ENCODE results near the gene ATR. TPM values are rescaled to one million over a fixed set of nuclear protein-coding genes. Genes with fewer than 3 reads are reported as not detected.

The ATR gene
- total RNA-seq, 1 experiment from 2014 or later: 20.4 TPM

DNA sequence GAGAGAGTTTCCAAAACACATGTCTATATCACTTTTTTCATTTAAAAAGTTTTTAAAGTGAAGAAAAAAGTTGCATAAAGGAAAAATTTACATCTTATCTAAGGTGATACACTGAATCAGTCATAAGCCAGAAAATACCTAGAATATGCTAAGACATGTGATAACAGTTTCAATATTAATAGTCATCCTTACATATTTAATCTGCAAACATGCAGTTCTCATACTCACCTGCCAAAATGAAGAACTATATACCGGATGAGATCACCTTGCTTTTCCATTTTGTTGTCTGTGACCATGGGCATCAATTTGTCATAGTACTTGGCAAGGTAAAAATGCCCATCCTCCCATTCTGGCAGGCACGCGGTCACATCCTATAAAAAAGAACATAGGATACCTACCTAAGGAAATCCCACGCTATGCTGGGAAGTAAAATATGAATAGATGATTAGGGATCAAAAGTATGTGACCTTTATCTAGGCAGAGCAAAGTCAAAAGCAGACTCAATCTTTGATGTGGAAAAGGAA lies 93.6 kb downstream of the ATR start:
- Histone ChIP-seq H3K27ac (no peak overlapping the region), H3K4me3 (no peak overlapping the region), H3K27me3 (replicated peaks) (no peaks in the 10 kb centered on the region), H3K9me3 (replicated peaks) (peaks cover 5% of the 10 kb centered on the region), H3K36me3 (peaks cover 30% of the 10 kb centered on the region), H3K4me1 (replicated peaks) (no peaks in the 10 kb centered on the region)
- no peak for DNase-seq (ENCODE audit: low read depth in 1 of 2, low spot score in 2 of 2)

GRCh38 chr3:142481196-142481595 lies 97.3 kb downstream of the ATR start:
- peaks cover 16% of the 10 kb centered on the region for H3K36me3 ChIP-seq
- no peak for DNase-seq (ENCODE audit: low read depth in 1 of 2, low spot score in 2 of 2)
- no peaks in the 10 kb centered on the region for H3K27me3 ChIP-seq (replicated peaks)

GRCh38 chr3:142470826-142471225 lies 107.7 kb downstream of the ATR start:
- H3K27me3 ChIP-seq (replicated peaks): no peaks in the 10 kb centered on the region
- no peaks in the 10 kb centered on the region for H3K9me3 ChIP-seq (replicated peaks)
- no peak for DNase-seq (ENCODE audit: low read depth in 1 of 2, low spot score in 2 of 2)
- no peak overlapping the region for H3K27ac ChIP-seq
- 0 out of 2 replicates have a peak, but pooled peaks cover 3% of the 10 kb centered on the region for H3K36me3 ChIP-seq
- no peak overlapping the region for H3K4me3 ChIP-seq
- no peaks in the 10 kb centered on the region for H3K4me1 ChIP-seq (replicated peaks)

More at GRCh38 chr3:142481196-142481595, 97.3 kb downstream of the ATR start:
- Histone ChIP-seq H3K4me1 (replicated peaks) (no peaks in the 10 kb centered on the region), H3K27ac (no peak overlapping the region), H3K4me3 (no peak overlapping the region), H3K9me3 (replicated peaks) (peaks cover 5% of the 10 kb centered on the region)

GRCh38 chr3:142468456-142468855 lies 110.1 kb downstream of the ATR start:
- H3K4me1 ChIP-seq (replicated peaks): no peaks in the 10 kb centered on the region
- no peak overlapping the region for H3K27ac ChIP-seq
- H3K36me3 ChIP-seq: 0 out of 2 replicates have a peak, but pooled peaks cover 3% of the 10 kb centered on the region
- no peaks in the 10 kb centered on the region for H3K27me3 ChIP-seq (replicated peaks)
- H3K4me3 ChIP-seq: no peak overlapping the region
- no peaks in the 10 kb centered on the region for H3K9me3 ChIP-seq (replicated peaks)
- no peak for DNase-seq (ENCODE audit: low read depth in 1 of 2, low spot score in 2 of 2)

DNA sequence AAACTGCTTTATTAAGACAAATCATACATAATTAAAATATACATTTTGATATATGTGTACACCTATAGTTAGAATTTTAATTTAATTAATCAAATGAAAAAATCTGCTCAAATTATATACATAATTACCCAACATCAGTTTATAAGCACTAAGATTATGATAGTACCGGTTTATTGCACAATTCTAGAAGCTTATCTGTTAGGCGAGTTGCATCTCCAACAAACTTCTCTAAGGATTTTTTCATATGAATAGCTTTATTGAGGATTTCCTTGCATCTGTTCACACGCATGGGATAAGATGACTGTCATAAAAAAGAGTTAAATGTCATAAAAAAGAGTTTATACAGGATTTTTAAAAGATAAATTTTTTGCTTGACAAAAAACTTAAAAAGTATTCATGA lies 110.8 kb downstream of the ATR start:
- Histone ChIP-seq H3K9me3 (replicated peaks) (no peaks in the 10 kb centered on the region), H3K27ac (no peak overlapping the region), H3K36me3 (no peaks in the 10 kb centered on the region), H3K4me1 (replicated peaks) (no peaks in the 10 kb centered on the region), H3K4me3 (no peak overlapping the region), H3K27me3 (replicated peaks) (no peaks in the 10 kb centered on the region)
- no peak for DNase-seq (ENCODE audit: low read depth in 1 of 2, low spot score in 2 of 2)

- no peak overlapping the region for H3K27ac ChIP-seq
- H3K4me3 ChIP-seq: no peak overlapping the region
- no peaks in the 10 kb centered on the region for H3K9me3 ChIP-seq (replicated peaks)
- DNase-seq (ENCODE audit: low read depth in 1 of 2, low spot score in 2 of 2): no peak
- peaks cover 22% of the 10 kb centered on the region for H3K36me3 ChIP-seq
- H3K4me1 ChIP-seq (replicated peaks): no peaks in the 10 kb centered on the region
- H3K27me3 ChIP-seq (replicated peaks): no peaks in the 10 kb centered on the region
Observed at GRCh38 chr3:142460689-142461088, 117.8 kb downstream of the ATR start.

GRCh38 chr3:142459929-142460328 lies 118.6 kb downstream of the ATR start:
- no peaks in the 10 kb centered on the region for H3K4me1 ChIP-seq (replicated peaks)
- no peaks in the 10 kb centered on the region for H3K27me3 ChIP-seq (replicated peaks)
- H3K9me3 ChIP-seq (replicated peaks): no peaks in the 10 kb centered on the region
- H3K36me3 ChIP-seq: peaks cover 22% of the 10 kb centered on the region
- no peak overlapping the region for H3K27ac ChIP-seq
- no peak for DNase-seq (ENCODE audit: low read depth in 1 of 2, low spot score in 2 of 2)
- no peak overlapping the region for H3K4me3 ChIP-seq

- no peak for DNase-seq (ENCODE audit: low read depth in 1 of 2, low spot score in 2 of 2)
Observed at GRCh38 chr3:142459096-142459495, 119.4 kb downstream of the ATR start.

GRCh38 chr3:142450881-142451280 lies 127.7 kb downstream of the ATR start:
- DNase-seq (ENCODE audit: low read depth in 1 of 2, low spot score in 2 of 2): no peak
- Histone ChIP-seq H3K36me3 (peaks cover 20% of the 10 kb centered on the region), H3K27ac (no peak overlapping the region)

More at GRCh38 chr3:142459096-142459495, 119.4 kb downstream of the ATR start:
- Histone ChIP-seq H3K36me3 (peaks cover 22% of the 10 kb centered on the region), H3K27ac (no peak overlapping the region), H3K4me3 (no peak overlapping the region), H3K27me3 (replicated peaks) (no peaks in the 10 kb centered on the region), H3K4me1 (replicated peaks) (no peaks in the 10 kb centered on the region), H3K9me3 (replicated peaks) (no peaks in the 10 kb centered on the region)

GRCh38 chr3:142450189-142450588 lies 128.3 kb downstream of the ATR start:
- Histone ChIP-seq H3K36me3 (peaks cover 20% of the 10 kb centered on the region), H3K27me3 (replicated peaks) (no peaks in the 10 kb centered on the region), H3K4me3 (no peak overlapping the region), H3K4me1 (replicated peaks) (peaks cover 12% of the 10 kb centered on the region), H3K27ac (no peak overlapping the region), H3K9me3 (replicated peaks) (no peaks in the 10 kb centered on the region)
- DNase-seq (ENCODE audit: low read depth in 1 of 2, low spot score in 2 of 2): no peak

More at GRCh38 chr3:142450881-142451280, 127.7 kb downstream of the ATR start:
- Histone ChIP-seq H3K9me3 (replicated peaks) (no peaks in the 10 kb centered on the region), H3K27me3 (replicated peaks) (no peaks in the 10 kb centered on the region), H3K4me3 (no peak overlapping the region), H3K4me1 (replicated peaks) (peaks cover 8% of the 10 kb centered on the region)

GRCh38 chr3:142447852-142448823 lies 130.4 kb downstream of the ATR start, which contains the start of gene XRN1:
Gene XRN1 (minus strand): TSS chr3:142448037. CDS start chr3:142447944, 93 bp downstream.
- DNase-seq (ENCODE audit: low read depth in 1 of 2, low spot score in 2 of 2): peak; percentile 88 to 94
- Histone ChIP-seq H3K4me1 (replicated peaks) (peaks cover 12% of the 10 kb centered on the region), H3K4me3 (peak within 1 kb of the TSS; percentile 70), H3K27me3 (replicated peaks) (no peaks in the 10 kb centered on the region), H3K9me3 (replicated peaks) (no peaks in the 10 kb centered on the region), H3K36me3 (peaks cover 24% of the 10 kb centered on the region), H3K27ac (peak within 1 kb of the TSS; percentile 94)

DNA sequence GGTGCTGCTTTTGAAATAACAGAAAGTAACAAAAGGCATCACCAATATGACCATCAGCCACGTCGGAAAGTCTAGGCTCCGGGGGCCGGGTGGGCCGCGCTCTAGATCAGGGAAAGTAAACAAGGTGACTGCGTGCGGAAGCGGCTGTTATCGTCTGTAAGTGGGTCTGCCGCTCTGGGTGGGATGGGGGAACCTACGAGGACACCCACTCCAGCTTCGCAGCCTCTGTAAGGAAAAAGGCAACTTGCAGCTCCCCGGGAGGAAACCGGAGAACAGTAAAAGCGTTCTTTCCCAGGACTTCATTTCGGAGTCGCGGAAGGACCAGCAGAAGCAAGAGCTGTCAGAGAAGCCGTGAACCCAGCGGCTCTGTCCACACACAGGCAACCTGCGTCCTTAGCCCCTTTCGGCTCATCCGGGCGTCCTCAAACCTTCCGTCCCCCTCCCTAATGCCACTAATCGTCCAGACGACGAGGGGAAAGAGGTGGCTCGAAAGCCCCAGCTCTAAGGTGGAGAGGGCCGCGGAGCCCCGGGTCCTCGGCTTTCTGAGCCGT lies 131.2 kb downstream of the ATR start:
- DNase-seq (ENCODE audit: low read depth in 1 of 2, low spot score in 2 of 2): peak in 1 of 2 experiments; percentile 49
- peak overlapping the region; percentile 70 for H3K4me3 ChIP-seq
- H3K36me3 ChIP-seq: peaks cover 17% of the 10 kb centered on the region
- H3K4me1 ChIP-seq (replicated peaks): peaks cover 12% of the 10 kb centered on the region
- no peaks in the 10 kb centered on the region for H3K27me3 ChIP-seq (replicated peaks)
- peak overlapping the region; percentile 94 for H3K27ac ChIP-seq
- H3K9me3 ChIP-seq (replicated peaks): no peaks in the 10 kb centered on the region

GRCh38 chr3:142445816-142446254 lies 132.7 kb downstream of the ATR start:
- peak overlapping the region; percentile 5 for H3K4me3 ChIP-seq
- H3K9me3 ChIP-seq (replicated peaks): no peaks in the 10 kb centered on the region
- H3K36me3 ChIP-seq: peaks cover 9% of the 10 kb centered on the region
- no peak for DNase-seq (ENCODE audit: low read depth in 1 of 2, low spot score in 2 of 2)
- no peaks in the 10 kb centered on the region for H3K27me3 ChIP-seq (replicated peaks)
- peaks cover 12% of the 10 kb centered on the region for H3K4me1 ChIP-seq (replicated peaks)
- H3K27ac ChIP-seq: 0 out of 2 replicates have a peak overlapping the region, but pooled peaks have one; percentile 12

DNA sequence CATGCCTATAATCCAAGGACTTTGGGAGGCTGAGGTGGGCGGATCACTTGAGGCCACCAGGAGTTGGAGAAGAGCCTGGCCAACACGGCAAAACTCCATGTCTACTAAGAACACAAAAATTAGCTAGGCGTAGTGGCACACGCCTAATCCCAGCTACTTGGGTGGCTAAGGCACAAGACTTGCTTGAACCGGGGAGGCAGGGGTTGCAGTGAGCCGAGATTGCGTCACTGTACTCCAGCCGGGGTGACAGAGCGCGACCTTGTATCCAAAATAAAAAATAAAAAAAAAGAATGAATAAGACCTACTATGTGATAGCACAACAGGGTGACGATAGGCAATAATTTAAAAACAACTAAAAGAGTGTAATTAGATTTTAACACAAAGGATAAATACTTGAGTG lies 134.2 kb downstream of the ATR start:
- H3K4me1 ChIP-seq (replicated peaks): peaks cover 12% of the 10 kb centered on the region
- H3K36me3 ChIP-seq: peaks cover 9% of the 10 kb centered on the region
- no peak for DNase-seq (ENCODE audit: low read depth in 1 of 2, low spot score in 2 of 2)
- no peaks in the 10 kb centered on the region for H3K9me3 ChIP-seq (replicated peaks)
- H3K4me3 ChIP-seq: no peak overlapping the region
- H3K27me3 ChIP-seq (replicated peaks): no peaks in the 10 kb centered on the region
- H3K27ac ChIP-seq: no peak overlapping the region
